HFF-Myc (cell line): ENCODE measurements around the gene DPRX.

Experiments used
- DNase-seq: peaks from one replicate; pipeline ENCODE4 v3.0.0-alpha.2; 2011; ENCODE audit warnings: low read depth; ENCODE audit errors: extremely low read depth
- H3K4me3 ChIP-seq: replicated peaks from 2 replicates; pipeline ENCODE4 v1.5.1; 2011; ENCODE audit warnings: low read depth, mild to moderate bottlenecking, control low read depth, low read length
- TF ChIP-seq, protein P1 (sequence below): IDR thresholded peaks from 2 replicates; pipeline ENCODE4 v1.5.1; 2012; ENCODE audit warnings: mild to moderate bottlenecking, low read depth, low read length, control low read depth; ENCODE audit errors: missing control alignments

Gene DPRX

DNA sequence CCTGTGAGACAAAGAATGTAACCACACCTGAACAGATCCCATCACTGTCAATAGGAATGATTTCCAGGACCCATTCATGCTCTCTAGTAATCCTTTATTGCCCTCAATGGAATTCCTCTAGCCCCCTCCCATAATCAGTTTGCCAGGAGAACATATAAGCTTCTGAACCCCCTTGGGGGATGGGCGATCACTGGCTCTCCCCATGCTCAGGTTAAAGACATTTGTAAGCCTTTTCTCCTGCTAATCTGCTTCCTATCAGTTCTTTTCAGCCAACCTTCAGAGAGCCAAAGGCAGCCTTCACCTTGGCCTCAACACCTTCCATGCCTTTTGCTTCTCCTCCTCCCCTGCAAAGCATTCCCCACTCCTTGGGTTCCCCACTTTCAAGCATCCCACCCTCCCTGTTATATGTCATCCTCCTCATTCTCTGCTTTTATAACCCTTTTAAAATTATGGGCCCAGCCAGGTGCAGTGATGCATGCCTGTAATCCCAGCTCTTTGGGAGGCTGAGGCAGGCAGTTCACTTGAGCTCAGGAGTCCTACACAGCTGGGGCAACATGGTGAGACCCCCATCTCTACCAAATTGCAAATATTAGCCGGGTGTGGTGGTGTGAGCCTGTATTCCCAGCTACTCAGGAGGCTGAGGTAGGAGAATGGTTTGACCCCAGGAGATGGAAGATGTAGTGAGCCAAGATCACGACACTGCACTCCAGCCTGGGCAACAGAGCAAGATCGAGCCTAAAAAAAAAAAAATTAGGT is 12.4 kb downstream of the DPRX start:
- H3K4me3 ChIP-seq = no peak overlapping the region

DNA sequence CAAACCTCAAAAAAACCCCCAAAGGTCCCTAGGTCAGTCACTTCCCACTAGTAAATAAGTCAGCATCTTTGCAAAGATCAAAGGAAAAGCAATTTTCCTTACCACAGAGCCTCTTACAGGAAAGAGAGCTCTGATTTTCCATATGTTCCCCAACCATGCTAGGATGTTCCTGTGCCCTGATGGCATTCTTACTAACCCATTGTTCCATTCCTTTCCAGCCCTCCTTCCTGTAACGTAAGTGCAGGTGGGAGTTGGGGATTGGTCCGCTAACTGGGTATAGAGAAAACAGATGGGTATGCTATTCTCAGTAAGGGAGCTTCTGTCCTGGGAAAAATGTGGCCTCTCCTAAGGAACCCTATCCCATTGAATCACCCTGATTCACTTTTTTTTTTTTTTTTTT is 14.3 kb downstream of the DPRX start:
- TF ChIP-seq, protein P1, sequence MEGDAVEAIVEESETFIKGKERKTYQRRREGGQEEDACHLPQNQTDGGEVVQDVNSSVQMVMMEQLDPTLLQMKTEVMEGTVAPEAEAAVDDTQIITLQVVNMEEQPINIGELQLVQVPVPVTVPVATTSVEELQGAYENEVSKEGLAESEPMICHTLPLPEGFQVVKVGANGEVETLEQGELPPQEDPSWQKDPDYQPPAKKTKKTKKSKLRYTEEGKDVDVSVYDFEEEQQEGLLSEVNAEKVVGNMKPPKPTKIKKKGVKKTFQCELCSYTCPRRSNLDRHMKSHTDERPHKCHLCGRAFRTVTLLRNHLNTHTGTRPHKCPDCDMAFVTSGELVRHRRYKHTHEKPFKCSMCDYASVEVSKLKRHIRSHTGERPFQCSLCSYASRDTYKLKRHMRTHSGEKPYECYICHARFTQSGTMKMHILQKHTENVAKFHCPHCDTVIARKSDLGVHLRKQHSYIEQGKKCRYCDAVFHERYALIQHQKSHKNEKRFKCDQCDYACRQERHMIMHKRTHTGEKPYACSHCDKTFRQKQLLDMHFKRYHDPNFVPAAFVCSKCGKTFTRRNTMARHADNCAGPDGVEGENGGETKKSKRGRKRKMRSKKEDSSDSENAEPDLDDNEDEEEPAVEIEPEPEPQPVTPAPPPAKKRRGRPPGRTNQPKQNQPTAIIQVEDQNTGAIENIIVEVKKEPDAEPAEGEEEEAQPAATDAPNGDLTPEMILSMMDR = no peak
- no peak overlapping the region for H3K4me3 ChIP-seq
- DNase-seq = no peak

More for the DNA sequence above, 12.4 kb downstream of the DPRX start:
- DNase-seq = no peak
- TF ChIP-seq, protein P1 = no peak

DNA sequence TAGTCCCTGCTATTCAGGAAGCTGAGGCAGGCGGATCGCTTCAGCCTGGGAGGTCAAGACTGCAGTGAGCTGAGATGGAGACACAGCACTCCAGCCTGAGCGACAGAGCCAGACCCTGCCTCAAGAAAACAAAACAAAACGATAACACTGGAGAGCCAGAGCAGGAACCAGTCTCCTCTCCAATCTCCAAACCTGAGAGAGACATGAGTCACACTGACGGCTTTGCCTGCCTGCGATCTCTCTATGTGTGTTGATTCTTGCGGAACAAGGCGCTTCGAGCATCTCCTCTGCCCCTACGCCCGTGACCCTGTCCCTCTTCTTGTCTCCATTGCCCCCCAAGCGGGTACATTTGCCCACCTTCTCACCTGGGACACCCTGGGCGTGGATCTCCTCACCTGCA is 15.6 kb downstream of the DPRX start:
- no peak for DNase-seq
- TF ChIP-seq, protein P1 = no peak
- no peak overlapping the region for H3K4me3 ChIP-seq

DNA sequence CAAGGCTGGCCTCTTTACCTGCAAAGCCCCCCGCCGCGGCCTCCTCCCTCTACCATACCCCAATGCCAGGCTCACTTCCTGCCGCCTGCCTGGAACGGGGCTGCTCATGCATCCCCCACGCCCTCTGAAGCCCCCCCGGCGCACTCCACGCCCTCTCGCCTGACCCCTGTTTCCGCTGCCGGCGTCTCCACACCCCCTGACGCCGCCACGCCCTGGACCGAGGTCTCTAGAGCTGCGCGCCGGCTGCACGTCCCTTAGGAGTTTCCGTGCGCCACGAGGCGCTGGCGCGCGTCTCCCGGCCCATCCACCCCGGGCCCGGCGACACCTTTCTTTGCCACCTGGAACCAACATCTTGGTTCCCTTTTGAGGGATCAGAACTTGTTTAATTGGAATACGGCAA is 16.0 kb downstream of the DPRX start:
- no peak overlapping the region for H3K4me3 ChIP-seq
- TF ChIP-seq, protein P1 = no peak
- no peak for DNase-seq

DNA sequence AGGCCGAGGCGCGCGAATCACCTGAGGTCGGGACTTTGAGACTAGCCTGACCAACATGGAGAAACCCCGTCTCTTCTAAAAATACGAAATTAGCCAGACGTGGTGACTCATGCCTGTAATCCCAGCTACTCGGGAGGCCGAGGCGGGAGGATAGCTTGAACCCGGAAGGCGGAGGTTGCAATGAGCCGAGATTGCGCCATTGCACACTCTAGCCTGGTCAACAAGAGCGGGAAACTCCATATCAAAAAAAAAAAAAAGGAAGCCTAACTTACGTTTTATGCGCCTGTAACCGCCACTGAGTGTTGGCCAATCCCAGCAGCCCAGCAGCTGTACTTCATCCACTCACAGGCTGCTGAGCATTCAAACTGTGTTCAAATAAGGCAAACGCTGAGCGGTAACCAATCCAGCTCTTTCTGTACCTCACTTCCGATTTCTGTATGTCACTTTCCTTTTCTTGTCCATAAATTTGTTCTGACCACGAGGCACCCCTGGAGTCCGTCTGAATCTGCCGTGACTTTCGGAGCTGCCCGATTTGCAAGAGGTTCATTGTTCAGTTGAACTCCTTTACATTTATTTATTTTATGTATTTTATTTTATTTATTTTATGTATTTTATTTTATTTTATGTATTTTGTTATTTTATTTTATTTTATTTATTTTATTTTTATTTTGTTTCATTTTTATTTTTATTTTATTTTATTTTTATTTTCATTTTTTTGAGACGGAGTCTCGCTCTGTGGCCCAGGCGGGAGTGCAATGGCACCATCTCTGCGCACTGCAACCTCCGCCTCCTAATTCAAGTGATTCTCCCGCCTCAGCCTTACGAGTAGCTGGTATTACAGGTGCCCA is 18.2 kb downstream of the DPRX start:
- TF ChIP-seq, protein P1 = no peak

DNA sequence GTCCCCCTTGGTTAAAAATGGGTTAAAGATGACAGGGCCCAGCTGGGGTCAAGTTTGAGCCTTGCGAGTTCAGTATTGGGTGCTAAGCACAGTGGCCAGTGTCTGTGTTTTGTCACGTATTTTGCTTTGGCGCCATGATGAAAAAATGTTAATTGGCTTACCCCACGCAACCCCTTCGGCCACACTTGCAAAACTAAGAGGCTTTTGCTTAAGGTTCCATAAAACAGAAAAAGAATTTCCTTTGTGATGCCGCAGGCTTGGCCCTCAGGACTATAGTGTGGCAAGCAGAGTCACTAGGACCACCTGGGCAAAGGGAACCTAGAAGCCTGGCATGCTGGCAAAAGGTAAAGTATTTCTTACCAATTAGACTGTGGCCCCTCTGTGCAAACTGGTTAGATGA is 20.7 kb downstream of the DPRX start:
- TF ChIP-seq, protein P1 = no peak

More for the DNA sequence above, 18.2 kb downstream of the DPRX start:
- H3K4me3 ChIP-seq = no peak overlapping the region
- no peak for DNase-seq

More for the DNA sequence above, 20.7 kb downstream of the DPRX start:
- no peak for DNase-seq
- H3K4me3 ChIP-seq = no peak overlapping the region
